Ovary (tissue), 3 donors: ENCODE results near the gene TPD52L1.

Source experiments
- EP300 ChIP-seq: sonication (generic); formaldehyde crosslinking; IDR thresholded peaks from one replicate; pipeline ENCODE4 v1.6.1; 2017; ENCODE audit warnings: antibody characterized with exemption
- TF ChIP-seq, protein P1 (sequence below), 3 donors: fragments of 450-650 bp in 2 of 3; fragments of 200-600 bp in 1 of 3; IDR thresholded peaks; one replicate each; pipeline versions ENCODE4 v1.5.1 to v1.8.0; 2016 to 2022; ENCODE audit warnings: antibody characterized with exemption in 3 of 3, mild to moderate bottlenecking in 1 of 3
- donor health status: DM: no; HTN: no; CAD: no.

DNA sequence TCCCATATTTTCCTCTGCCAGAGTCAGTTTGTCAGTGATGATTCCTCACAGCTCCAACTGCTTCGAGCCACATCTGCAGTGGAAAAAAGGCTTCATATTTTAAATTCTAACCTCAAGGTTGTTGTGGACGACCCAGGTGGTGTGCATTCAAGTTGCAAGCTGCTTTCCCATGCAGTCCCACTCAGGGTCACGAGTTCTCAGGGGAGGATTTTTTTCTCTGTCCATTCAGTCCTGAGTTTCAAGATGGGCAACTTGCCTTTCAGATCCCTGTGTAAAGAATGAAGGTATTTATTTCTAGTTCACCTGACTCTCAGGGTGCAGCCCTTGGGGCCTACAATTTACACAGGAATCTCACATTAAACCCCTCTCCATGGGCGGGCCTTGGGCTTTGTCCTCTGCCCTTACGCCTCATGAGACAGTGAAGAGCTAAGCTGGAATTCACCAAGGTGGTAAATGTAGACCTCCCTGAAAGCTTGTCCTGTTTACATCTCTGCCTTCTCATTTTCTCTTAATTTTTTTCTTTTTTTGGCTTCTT lies 65.9 kb downstream of the TPD52L1 start:
- TF ChIP-seq, protein P1, sequence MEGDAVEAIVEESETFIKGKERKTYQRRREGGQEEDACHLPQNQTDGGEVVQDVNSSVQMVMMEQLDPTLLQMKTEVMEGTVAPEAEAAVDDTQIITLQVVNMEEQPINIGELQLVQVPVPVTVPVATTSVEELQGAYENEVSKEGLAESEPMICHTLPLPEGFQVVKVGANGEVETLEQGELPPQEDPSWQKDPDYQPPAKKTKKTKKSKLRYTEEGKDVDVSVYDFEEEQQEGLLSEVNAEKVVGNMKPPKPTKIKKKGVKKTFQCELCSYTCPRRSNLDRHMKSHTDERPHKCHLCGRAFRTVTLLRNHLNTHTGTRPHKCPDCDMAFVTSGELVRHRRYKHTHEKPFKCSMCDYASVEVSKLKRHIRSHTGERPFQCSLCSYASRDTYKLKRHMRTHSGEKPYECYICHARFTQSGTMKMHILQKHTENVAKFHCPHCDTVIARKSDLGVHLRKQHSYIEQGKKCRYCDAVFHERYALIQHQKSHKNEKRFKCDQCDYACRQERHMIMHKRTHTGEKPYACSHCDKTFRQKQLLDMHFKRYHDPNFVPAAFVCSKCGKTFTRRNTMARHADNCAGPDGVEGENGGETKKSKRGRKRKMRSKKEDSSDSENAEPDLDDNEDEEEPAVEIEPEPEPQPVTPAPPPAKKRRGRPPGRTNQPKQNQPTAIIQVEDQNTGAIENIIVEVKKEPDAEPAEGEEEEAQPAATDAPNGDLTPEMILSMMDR (IDR thresholded peaks at IDR 0.05), result no peak
- no peak for TF ChIP-seq EP300
